ENCODE measurements around the gene PRKCA.

DNA sequence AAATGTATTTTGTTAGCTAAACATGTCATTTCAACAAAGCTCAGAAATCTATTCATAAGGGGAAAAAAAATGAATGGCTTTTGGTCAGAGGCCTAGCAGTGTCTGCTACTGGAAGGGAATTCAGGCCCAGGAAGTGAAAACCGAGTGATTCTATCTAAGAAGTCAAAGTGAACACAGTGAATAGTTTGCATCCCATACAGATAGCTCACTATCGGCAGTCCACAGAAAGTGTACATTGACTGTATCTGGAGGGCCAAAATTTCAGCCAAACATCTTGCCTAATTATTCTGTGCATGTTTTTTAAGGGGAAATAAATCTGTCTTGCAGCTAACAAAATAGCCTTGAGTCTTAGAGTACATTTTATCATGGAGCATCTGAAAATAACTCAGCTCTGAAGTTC is 318.1 kb downstream of the PRKCA start:
- TF ChIP-seq CTCF (IDR thresholded peaks at IDR 0.05) (no peak), POLR2A (IDR thresholded peaks at IDR 0.05; ENCODE audit: low read depth) (no peak), POLR2AphosphoS5 (IDR thresholded peaks at IDR 0.05) (no peak), EP300 (IDR thresholded peaks at IDR 0.05) (no peak)
